K562 (cell line): ENCODE data around the gene IDUA. TPM values are rescaled to one million over a fixed set of nuclear protein-coding genes. Genes with fewer than 3 reads are reported as not detected.

ENCODE experiments used
- ARID4B ChIP-seq: sonication (generic); formaldehyde crosslinking; IDR thresholded peaks from 2 replicates; pipeline ENCODE4 v1.8.0; 2022; ENCODE audit warnings: mild to moderate bottlenecking, missing genetic modification reagents
- KLF10 ChIP-seq: fragments of 250-450 bp; sonication (Bioruptor Pico); IDR thresholded peaks from 2 replicates; pipeline ENCODE4 v1.6.1; 2021; ENCODE audit warnings: matching md5 sums
- MCM7 ChIP-seq, 2 experiments: fragments of 450-650 bp; IDR thresholded peaks; 2 replicates each; pipeline ENCODE4 v1.6.1; 2016 to 2018
- MTA3 ChIP-seq: fragments of 450-650 bp; formaldehyde crosslinking; IDR thresholded peaks from 2 replicates; pipeline ENCODE4 v1.6.1; 2017; ENCODE audit warnings: mild to moderate bottlenecking, borderline replicate concordance
- NR4A1 ChIP-seq, 2 experiments: fragments of 250-450 bp in 1 of 2; fragments of 450-650 bp in 1 of 2; sonication (Bioruptor Pico) in 1 of 2; IDR thresholded peaks; 2 replicates each; pipeline versions ENCODE4 v1.4.0 to v1.6.1; 2016 to 2020; ENCODE audit warnings: mild to moderate bottlenecking in 2 of 2, missing compliant biosample characterization in 1 of 2, missing genetic modification characterization in 1 of 2, moderate library complexity in 1 of 2
- SMAD3 ChIP-seq: fragments of 450-650 bp; formaldehyde crosslinking; conservative IDR thresholded peaks from 2 replicates; pipeline ENCODE4 v1.4.0; 2020; ENCODE audit warnings: mild to moderate bottlenecking
- SOX6 ChIP-seq: fragments of 450-650 bp; IDR thresholded peaks from 2 replicates; pipeline ENCODE4 v1.6.1; 2014; ENCODE audit warnings: mild to moderate bottlenecking
- TEAD4 ChIP-seq, 2 experiments: sonication (generic) in 1 of 2; formaldehyde crosslinking in 1 of 2; IDR thresholded peaks; 2 replicates each; pipeline versions ENCODE4 v1.6.1 to v1.8.0; 2012 to 2022; ENCODE audit warnings: borderline replicate concordance in 1 of 2, inconsistent platforms in 1 of 2, low read length in 1 of 2, mild to moderate bottlenecking in 1 of 2, missing genetic modification reagents in 1 of 2
- U2AF1 ChIP-seq: fragments of 200-400 bp; formaldehyde crosslinking; optimal IDR thresholded peaks from 2 replicates; pipeline ENCODE3; 2017; ENCODE audit warnings: mild to moderate bottlenecking, low read depth, low read length, moderate library complexity
- USF1 ChIP-seq: sonication (generic); formaldehyde crosslinking; IDR thresholded peaks from 2 replicates; pipeline ENCODE4 v1.9.0; 2022; ENCODE audit warnings: mild to moderate bottlenecking, missing genetic modification reagents
- VEZF1 ChIP-seq: fragments of 200-800 bp; sonication (Bioruptor generic); IDR thresholded peaks from 2 replicates; pipeline ENCODE4 v1.6.1; 2017; ENCODE audit warnings: missing genetic modification characterization, missing compliant biosample characterization
- polyA plus RNA-seq, 8 experiments: library from polyadenylated mRNA; depleted of rRNA in 4 of 8; stranded (reverse) in 5 of 8; unstranded in 3 of 8; fragments of >200 nt; fragmentation: Nextera tagmentation in 2 of 8; fragmentation: Illumina TruSeq in 1 of 8; extraction: Ambion mirVana in 2 of 8; extraction: Trizol in 1 of 8; gene quantifications; 2 replicates each; pipeline versions ENCODE4 v1.2.1 to v1.2.3, GENCODE V29; 2011 to 2014; ENCODE audit warnings: inconsistent platforms in 1 of 8, missing spikeins in 1 of 8
- total RNA-seq, 7 experiments: library from RNA; depleted of rRNA in 6 of 7; stranded (reverse); fragments of >200 nt in 6 of 7; fragmentation: Illumina TruSeq in 2 of 7; extraction: Trizol in 2 of 7; gene quantifications; 2 replicates each; pipeline versions ENCODE4 v1.2.1 to v1.2.3, GENCODE V29; 2011 to 2021; ENCODE audit warnings: low replicate concordance in 1 of 7
- TF ChIP-seq, protein P1 (sequence below): fragments of 250-450 bp; sonication (Bioruptor Pico); IDR thresholded peaks from 2 replicates; pipeline ENCODE4 v1.5.1; 2021; ENCODE audit warnings: mild to moderate bottlenecking

The IDUA gene
- total and polyA plus RNA-seq, 9 of the 15 experiments (the other 6 are each of a cell fraction or from before 2014, with no cell fraction given): 0.04 to 16.1 (median 1.2) TPM

- peak; percentile 75 for TF ChIP-seq ARID4B
- no peak for TF ChIP-seq TEAD4 (IDR thresholded peaks at IDR 0.05; ENCODE audit: low read length)
- peak; percentile 76 for TF ChIP-seq TEAD4 (CRISPR knock-in tag; IDR thresholded peaks at IDR 0.05; ENCODE audit: borderline replicate concordance)
- TF ChIP-seq, protein P1, sequence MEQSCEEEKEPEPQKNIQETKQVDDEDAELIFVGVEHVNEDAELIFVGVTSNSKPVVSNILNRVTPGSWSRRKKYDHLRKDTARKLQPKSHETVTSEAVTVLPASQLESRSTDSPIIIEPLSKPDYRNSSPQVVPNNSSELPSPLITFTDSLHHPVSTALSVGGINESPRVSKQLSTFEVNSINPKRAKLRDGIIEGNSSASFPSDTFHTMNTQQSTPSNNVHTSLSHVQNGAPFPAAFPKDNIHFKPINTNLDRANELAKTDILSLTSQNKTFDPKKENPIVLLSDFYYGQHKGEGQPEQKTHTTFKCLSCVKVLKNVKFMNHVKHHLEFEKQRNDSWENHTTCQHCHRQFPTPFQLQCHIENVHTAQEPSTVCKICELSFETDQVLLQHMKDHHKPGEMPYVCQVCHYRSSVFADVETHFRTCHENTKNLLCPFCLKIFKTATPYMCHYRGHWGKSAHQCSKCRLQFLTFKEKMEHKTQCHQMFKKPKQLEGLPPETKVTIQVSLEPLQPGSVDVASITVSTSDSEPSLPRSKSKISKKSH (CRISPR knock-in tag): no peak
- TF ChIP-seq U2AF1: no peak
- TF ChIP-seq SOX6: peak; percentile 84
- TF ChIP-seq VEZF1: peak; percentile 94
- peak; percentile 92; the same call in 1 of the 2 replicates for TF ChIP-seq MTA3
- TF ChIP-seq MCM7 (IDR thresholded peaks at IDR 0.05): no peak
- peak; percentile 82; the same call in 1 of the 2 replicates for TF ChIP-seq NR4A1 (CRISPR knock-in tag; IDR thresholded peaks at IDR 0.05)
- TF ChIP-seq NR4A1 (tag; IDR thresholded peaks at IDR 0.05): peak; percentile 69
- TF ChIP-seq SMAD3 (CRISPR knock-in tag): no peak
- TF ChIP-seq KLF10: no peak
- peak; percentile 80 for TF ChIP-seq USF1 (CRISPR knock-in tag)
These were observed 57.0 kb downstream of the IDUA start (continued) for GRCh38 chr4:1043651-1044468.
